SU-DHL-6 (cell line): ENCODE data around the gene HHLA2.

Experiments
- H2AFZ ChIP-seq: fragments of 200-600 bp; sonication (generic); 2 replicates; pipeline ENCODE4 v1.6.1; 2014; ENCODE audit warnings: low read depth, mild to moderate bottlenecking, moderate library complexity, mixed read lengths, antibody characterized with exemption, low read length; ENCODE audit not compliant: severe bottlenecking
- H3F3A ChIP-seq: fragments of 200-600 bp; shearing (Covaris generic); 2 replicates; pipeline ENCODE4 v1.6.0; 2016; ENCODE audit warnings: antibody characterized with exemption, mild to moderate bottlenecking; ENCODE audit not compliant: insufficient read depth
- H3K27ac ChIP-seq: fragments of 200-600 bp; sonication (generic); 2 replicates; pipeline ENCODE4 v1.5.1; 2016; ENCODE audit warnings: low read depth, mild to moderate bottlenecking, low read length, moderate library complexity, mixed read lengths
- H3K27me3 ChIP-seq: fragments of 200-600 bp; sonication (generic), shearing (Covaris generic); 2 replicates; pipeline ENCODE4 v1.6.0; 2014; ENCODE audit warnings: mild to moderate bottlenecking, low read length
- H3K36me3 ChIP-seq: fragments of 200-600 bp; sonication (generic); 2 replicates; pipeline ENCODE4 v1.6.1; 2014; ENCODE audit warnings: mild to moderate bottlenecking, low read length, mixed read lengths
- H3K4me2 ChIP-seq: fragments of 300-600, 200-600 bp; shearing (Covaris generic), sonication (generic); 2 replicates; pipeline ENCODE4 v1.6.0; 2014; ENCODE audit warnings: low read length, low read depth, mild to moderate bottlenecking; ENCODE audit not compliant: poor library complexity, severe bottlenecking
- H3K4me3 ChIP-seq: fragments of 200-600 bp; sonication (generic); 2 replicates; pipeline ENCODE4 v1.5.1; 2014; ENCODE audit warnings: antibody characterized with exemption, low read length, mild to moderate bottlenecking, mixed read lengths; ENCODE audit not compliant: insufficient read depth, poor library complexity, severe bottlenecking
- H3K79me2 ChIP-seq: fragments of 200-600 bp; sonication (generic); 2 replicates; pipeline ENCODE4 v1.6.1; 2014; ENCODE audit warnings: mild to moderate bottlenecking, low read length, moderate library complexity; ENCODE audit not compliant: insufficient read depth
- H3K9ac ChIP-seq: fragments of 200-600 bp; sonication (generic); 2 replicates; pipeline ENCODE4 v1.7.0; 2014; ENCODE audit warnings: mild to moderate bottlenecking, low read length
- H3K9me2 ChIP-seq: fragments of 200-600 bp; sonication (generic); replicated peaks from 2 replicates; pipeline ENCODE4 v1.6.1; 2014; ENCODE audit warnings: low read length; ENCODE audit not compliant: insufficient read depth
- H3K9me3 ChIP-seq: fragments of 200-600 bp; sonication (generic); 2 replicates; pipeline ENCODE4 v1.6.1; 2014; ENCODE audit warnings: low read length, mixed read lengths; ENCODE audit not compliant: insufficient read depth
- H4K20me1 ChIP-seq: fragments of 200-600 bp; sonication (generic); 2 replicates; pipeline ENCODE4 v1.6.1; 2014; ENCODE audit warnings: low read depth, mild to moderate bottlenecking, antibody characterized with exemption, low read length, moderate library complexity, mixed read lengths
- EZH2phosphoT487 ChIP-seq: fragments of 200-600 bp; sonication (generic), shearing (Covaris generic); conservative IDR thresholded peaks from 2 replicates; pipeline ENCODE4 v1.6.1; 2018; ENCODE audit warnings: mild to moderate bottlenecking, antibody characterized with exemption, low read length, moderate library complexity, mixed read lengths
- TF ChIP-seq, protein P1 (sequence below): fragments of 200-600 bp; sonication (generic); IDR thresholded peaks from one replicate; pipeline ENCODE4 v1.5.1; 2017; ENCODE audit warnings: antibody characterized with exemption, mild to moderate bottlenecking, low read length, moderate library complexity; ENCODE audit not compliant: insufficient read depth, poor library complexity, severe bottlenecking

The HHLA2 gene

DNA sequence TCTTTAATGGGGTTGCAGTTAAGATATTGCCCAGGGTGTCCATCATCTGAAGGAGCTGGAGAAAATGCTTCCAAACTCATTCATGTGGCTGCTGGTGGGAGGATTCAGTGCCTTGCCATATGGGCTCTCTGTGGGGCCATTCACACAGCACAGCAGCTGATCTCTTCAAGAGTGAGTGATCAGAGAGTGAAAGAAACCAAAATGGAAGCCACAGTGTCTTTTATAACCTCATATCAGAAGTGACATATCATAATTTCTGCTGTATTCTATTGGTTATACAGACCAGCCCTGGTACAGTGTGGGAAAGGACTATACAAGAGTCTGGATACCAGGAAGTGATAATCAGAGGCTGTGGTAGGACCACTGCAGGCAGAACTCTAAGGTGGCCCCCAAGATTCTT lies 33.6 kb downstream of the HHLA2 start:
- H3K4me2 ChIP-seq: no peak overlapping the region
- H3K4me3 ChIP-seq: no peak overlapping the region
- no peak overlapping the region for H3K27ac ChIP-seq
- no peaks in the 10 kb centered on the region for H3K36me3 ChIP-seq
- H3K79me2 ChIP-seq: no peaks in the 10 kb centered on the region
- TF ChIP-seq, protein P1, sequence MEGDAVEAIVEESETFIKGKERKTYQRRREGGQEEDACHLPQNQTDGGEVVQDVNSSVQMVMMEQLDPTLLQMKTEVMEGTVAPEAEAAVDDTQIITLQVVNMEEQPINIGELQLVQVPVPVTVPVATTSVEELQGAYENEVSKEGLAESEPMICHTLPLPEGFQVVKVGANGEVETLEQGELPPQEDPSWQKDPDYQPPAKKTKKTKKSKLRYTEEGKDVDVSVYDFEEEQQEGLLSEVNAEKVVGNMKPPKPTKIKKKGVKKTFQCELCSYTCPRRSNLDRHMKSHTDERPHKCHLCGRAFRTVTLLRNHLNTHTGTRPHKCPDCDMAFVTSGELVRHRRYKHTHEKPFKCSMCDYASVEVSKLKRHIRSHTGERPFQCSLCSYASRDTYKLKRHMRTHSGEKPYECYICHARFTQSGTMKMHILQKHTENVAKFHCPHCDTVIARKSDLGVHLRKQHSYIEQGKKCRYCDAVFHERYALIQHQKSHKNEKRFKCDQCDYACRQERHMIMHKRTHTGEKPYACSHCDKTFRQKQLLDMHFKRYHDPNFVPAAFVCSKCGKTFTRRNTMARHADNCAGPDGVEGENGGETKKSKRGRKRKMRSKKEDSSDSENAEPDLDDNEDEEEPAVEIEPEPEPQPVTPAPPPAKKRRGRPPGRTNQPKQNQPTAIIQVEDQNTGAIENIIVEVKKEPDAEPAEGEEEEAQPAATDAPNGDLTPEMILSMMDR: no peak
- TF ChIP-seq EZH2phosphoT487: no peak
- H4K20me1 ChIP-seq: no peaks in the 10 kb centered on the region
- no peaks in the 10 kb centered on the region for H3F3A ChIP-seq
- H3K9me2 ChIP-seq: no peaks in the 10 kb centered on the region
- H3K27me3 ChIP-seq: no peaks in the 10 kb centered on the region
- H3K9me3 ChIP-seq: no peaks in the 10 kb centered on the region
- H3K9ac ChIP-seq: no peak overlapping the region
- no peak overlapping the region for H2AFZ ChIP-seq

- Histone ChIP-seq H3F3A (no peaks in the 10 kb centered on the region), H3K4me2 (no peak overlapping the region), H3K27me3 (no peaks in the 10 kb centered on the region), H4K20me1 (no peaks in the 10 kb centered on the region), H3K36me3 (no peaks in the 10 kb centered on the region), H3K9ac (no peak overlapping the region), H2AFZ (no peak overlapping the region), H3K9me2 (no peaks in the 10 kb centered on the region), H3K4me3 (no peak overlapping the region), H3K27ac (no peak overlapping the region), H3K79me2 (no peaks in the 10 kb centered on the region), H3K9me3 (no peaks in the 10 kb centered on the region)
- TF ChIP-seq, protein P1: no peak
- TF ChIP-seq EZH2phosphoT487: no peak
These were observed 35.4 kb downstream of the HHLA2 start for GRCh38 chr3:108331792-108332191.

DNA sequence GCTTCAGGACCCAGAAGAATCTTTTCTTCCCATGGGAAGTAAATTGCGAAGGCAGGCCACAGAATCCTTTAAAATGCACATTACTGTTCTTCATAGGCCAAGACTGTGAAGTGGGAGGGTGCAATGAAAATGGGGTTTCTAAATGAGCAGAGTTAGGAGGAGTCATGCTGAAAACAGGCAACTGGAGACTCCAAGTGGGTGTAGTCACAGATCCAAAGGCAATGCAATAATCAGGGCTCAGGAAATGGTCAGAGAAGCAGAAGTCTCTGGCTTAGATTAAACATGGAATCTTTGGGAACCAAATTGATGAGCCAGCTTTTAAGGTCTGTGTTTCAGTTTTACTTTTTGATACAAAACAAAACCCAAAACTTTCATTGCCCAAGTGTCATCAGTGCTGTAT lies 37.6 kb downstream of the HHLA2 start:
- TF ChIP-seq, protein P1: no peak
- TF ChIP-seq EZH2phosphoT487: no peak
- Histone ChIP-seq H3K4me3 (no peak overlapping the region), H3K4me2 (no peak overlapping the region), H4K20me1 (no peaks in the 10 kb centered on the region), H2AFZ (no peak overlapping the region), H3K9me2 (no peaks in the 10 kb centered on the region), H3K79me2 (no peaks in the 10 kb centered on the region), H3K9ac (no peak overlapping the region), H3K27me3 (no peaks in the 10 kb centered on the region), H3K9me3 (no peaks in the 10 kb centered on the region), H3K27ac (no peak overlapping the region), H3K36me3 (no peaks in the 10 kb centered on the region), H3F3A (no peaks in the 10 kb centered on the region)

GRCh38 chr3:108334701-108335100 lies 38.4 kb downstream of the HHLA2 start:
- Histone ChIP-seq H3K9me2 (no peaks in the 10 kb centered on the region), H4K20me1 (no peaks in the 10 kb centered on the region), H3K4me3 (no peak overlapping the region), H3K36me3 (no peaks in the 10 kb centered on the region), H3F3A (no peaks in the 10 kb centered on the region), H3K9ac (no peak overlapping the region), H3K27me3 (no peaks in the 10 kb centered on the region), H3K9me3 (no peaks in the 10 kb centered on the region), H3K27ac (no peak overlapping the region), H3K79me2 (no peaks in the 10 kb centered on the region), H3K4me2 (no peak overlapping the region), H2AFZ (no peak overlapping the region)
- TF ChIP-seq, protein P1: no peak
- TF ChIP-seq EZH2phosphoT487: no peak
